ENCODE results near the gene HIP1.
"Not testable (repeated sequence)": the region's sequence is repeated elsewhere in the genome, so short reads cannot be mapped to it uniquely, and the experiment has no call there.

HIP1 gene

DNA sequence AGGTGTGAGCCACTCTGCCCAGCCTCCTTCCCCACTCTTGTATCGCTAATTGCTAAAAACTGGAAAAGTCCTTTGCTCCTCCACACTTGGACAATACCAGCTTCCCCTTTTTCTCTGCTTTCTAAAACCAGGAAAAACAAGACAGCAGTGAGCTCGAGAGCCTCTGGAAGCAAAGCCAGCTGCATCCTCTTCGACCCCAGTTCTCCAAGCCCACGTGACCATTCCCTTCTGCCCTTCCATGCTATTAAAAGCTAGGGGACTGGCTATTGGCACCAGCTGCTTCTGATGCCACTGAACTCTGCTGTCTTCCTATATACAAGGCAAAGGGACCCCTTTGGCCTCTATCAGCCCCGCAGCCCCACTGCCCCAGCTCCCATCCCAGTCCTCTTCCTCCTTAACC, 154.4 kb downstream of the HIP1 start:
- no peak overlapping the region for H3K9ac ChIP-seq (ENCODE audit: low read depth, low read length)
- H3K27me3 ChIP-seq (ENCODE audit: control insufficient read depth, insufficient read depth, low read length), result no peaks in the 10 kb centered on the region
- H3K4me1 ChIP-seq (ENCODE audit: control insufficient read depth, insufficient read depth, low read length), result no peaks in the 10 kb centered on the region
- no peaks in the 10 kb centered on the region for H3K9me3 ChIP-seq (ENCODE audit: control insufficient read depth, insufficient read depth, low read length)
- no peak overlapping the region for H3K27ac ChIP-seq (ENCODE audit: low read depth, low read length)
- no peak overlapping the region for H3K4me3 ChIP-seq (ENCODE audit: low read depth, low read length)
- peaks cover 87% of the 10 kb centered on the region for H3K36me3 ChIP-seq (ENCODE audit: control insufficient read depth, insufficient read depth, low read length)

GRCh38 chr7:75583255-75583654, 155.5 kb downstream of the HIP1 start:
- no peaks in the 10 kb centered on the region for H3K4me1 ChIP-seq (ENCODE audit: control insufficient read depth, insufficient read depth, low read length)
- H3K9me3 ChIP-seq (ENCODE audit: control insufficient read depth, insufficient read depth, low read length), result no peaks in the 10 kb centered on the region
- H3K36me3 ChIP-seq (ENCODE audit: control insufficient read depth, insufficient read depth, low read length), result peaks cover 93% of the 10 kb centered on the region
- H3K4me3 ChIP-seq (ENCODE audit: low read depth, low read length), result no peak overlapping the region
- H3K27ac ChIP-seq (ENCODE audit: low read depth, low read length), result no peak overlapping the region
- no peaks in the 10 kb centered on the region for H3K27me3 ChIP-seq (ENCODE audit: control insufficient read depth, insufficient read depth, low read length)
- no peak overlapping the region for H3K9ac ChIP-seq (ENCODE audit: low read depth, low read length)

- no peak overlapping the region for H3K27ac ChIP-seq (ENCODE audit: low read depth, low read length)
- H3K36me3 ChIP-seq (ENCODE audit: control insufficient read depth, insufficient read depth, low read length), result peaks cover 88% of the 10 kb centered on the region
- H3K4me1 ChIP-seq (ENCODE audit: control insufficient read depth, insufficient read depth, low read length), result no peaks in the 10 kb centered on the region
- no peak overlapping the region for H3K9ac ChIP-seq (ENCODE audit: low read depth, low read length)
- H3K4me3 ChIP-seq (ENCODE audit: low read depth, low read length), result no peak overlapping the region
- H3K27me3 ChIP-seq (ENCODE audit: control insufficient read depth, insufficient read depth, low read length), result no peaks in the 10 kb centered on the region
- no peaks in the 10 kb centered on the region for H3K9me3 ChIP-seq (ENCODE audit: control insufficient read depth, insufficient read depth, low read length)
These were observed 158.8 kb downstream of the HIP1 start for GRCh38 chr7:75579899-75580298.

- Histone ChIP-seq H3K4me3 (ENCODE audit: low read depth, low read length) (no peak overlapping the region), H3K9ac (ENCODE audit: low read depth, low read length) (no peak overlapping the region), H3K4me1 (ENCODE audit: control insufficient read depth, insufficient read depth, low read length) (no peaks in the 10 kb centered on the region), H3K9me3 (ENCODE audit: control insufficient read depth, insufficient read depth, low read length) (no peaks in the 10 kb centered on the region), H3K27ac (ENCODE audit: low read depth, low read length) (no peak overlapping the region), H3K27me3 (ENCODE audit: control insufficient read depth, insufficient read depth, low read length) (no peaks in the 10 kb centered on the region), H3K36me3 (ENCODE audit: control insufficient read depth, insufficient read depth, low read length) (peaks cover 88% of the 10 kb centered on the region)
These were observed 160.7 kb downstream of the HIP1 start for GRCh38 chr7:75578081-75578480.

GRCh38 chr7:75575488-75576121, 163.1 kb downstream of the HIP1 start:
- Histone ChIP-seq H3K9me3 (ENCODE audit: control insufficient read depth, insufficient read depth, low read length) (no peaks in the 10 kb centered on the region), H3K4me1 (ENCODE audit: control insufficient read depth, insufficient read depth, low read length) (no peaks in the 10 kb centered on the region), H3K36me3 (ENCODE audit: control insufficient read depth, insufficient read depth, low read length) (peaks cover 89% of the 10 kb centered on the region), H3K27ac (ENCODE audit: low read depth, low read length) (no peak overlapping the region), H3K9ac (ENCODE audit: low read depth, low read length) (no peak overlapping the region), H3K4me3 (ENCODE audit: low read depth, low read length) (no peak overlapping the region), H3K27me3 (ENCODE audit: control insufficient read depth, insufficient read depth, low read length) (no peaks in the 10 kb centered on the region)

GRCh38 chr7:75573477-75574019, 165.2 kb downstream of the HIP1 start:
- H3K9me3 ChIP-seq (ENCODE audit: control insufficient read depth, insufficient read depth, low read length), result no peaks in the 10 kb centered on the region
- H3K4me1 ChIP-seq (ENCODE audit: control insufficient read depth, insufficient read depth, low read length), result no peaks in the 10 kb centered on the region
- no peak overlapping the region for H3K4me3 ChIP-seq (ENCODE audit: low read depth, low read length)
- no peaks in the 10 kb centered on the region for H3K27me3 ChIP-seq (ENCODE audit: control insufficient read depth, insufficient read depth, low read length)
- no peak overlapping the region for H3K27ac ChIP-seq (ENCODE audit: low read depth, low read length)
- peaks cover 83% of the 10 kb centered on the region for H3K36me3 ChIP-seq (ENCODE audit: control insufficient read depth, insufficient read depth, low read length)
- no peak overlapping the region for H3K9ac ChIP-seq (ENCODE audit: low read depth, low read length)

GRCh38 chr7:75572814-75573213, 165.9 kb downstream of the HIP1 start:
- Histone ChIP-seq H3K9ac (ENCODE audit: low read depth, low read length) (no peak overlapping the region), H3K9me3 (ENCODE audit: control insufficient read depth, insufficient read depth, low read length) (no peaks in the 10 kb centered on the region), H3K27me3 (ENCODE audit: control insufficient read depth, insufficient read depth, low read length) (no peaks in the 10 kb centered on the region), H3K4me3 (ENCODE audit: low read depth, low read length) (no peak overlapping the region), H3K27ac (ENCODE audit: low read depth, low read length) (no peak overlapping the region), H3K4me1 (ENCODE audit: control insufficient read depth, insufficient read depth, low read length) (no peaks in the 10 kb centered on the region), H3K36me3 (ENCODE audit: control insufficient read depth, insufficient read depth, low read length) (peaks cover 83% of the 10 kb centered on the region)

GRCh38 chr7:75572396-75572795, 166.3 kb downstream of the HIP1 start:
- Histone ChIP-seq H3K36me3 (ENCODE audit: control insufficient read depth, insufficient read depth, low read length) (peaks cover 85% of the 10 kb centered on the region), H3K9ac (ENCODE audit: low read depth, low read length) (no peak overlapping the region), H3K27me3 (ENCODE audit: control insufficient read depth, insufficient read depth, low read length) (no peaks in the 10 kb centered on the region), H3K9me3 (ENCODE audit: control insufficient read depth, insufficient read depth, low read length) (no peaks in the 10 kb centered on the region), H3K4me1 (ENCODE audit: control insufficient read depth, insufficient read depth, low read length) (no peaks in the 10 kb centered on the region), H3K27ac (ENCODE audit: low read depth, low read length) (no peak overlapping the region), H3K4me3 (ENCODE audit: low read depth, low read length) (no peak overlapping the region)

- no peaks in the 10 kb centered on the region for H3K9me3 ChIP-seq (ENCODE audit: control insufficient read depth, insufficient read depth, low read length)
- no peak overlapping the region for H3K27ac ChIP-seq (ENCODE audit: low read depth, low read length)
- H3K4me3 ChIP-seq (ENCODE audit: low read depth, low read length), result no peak overlapping the region
- H3K9ac ChIP-seq (ENCODE audit: low read depth, low read length), result no peak overlapping the region
- no peaks in the 10 kb centered on the region for H3K27me3 ChIP-seq (ENCODE audit: control insufficient read depth, insufficient read depth, low read length)
- peaks cover 85% of the 10 kb centered on the region for H3K36me3 ChIP-seq (ENCODE audit: control insufficient read depth, insufficient read depth, low read length)
- H3K4me1 ChIP-seq (ENCODE audit: control insufficient read depth, insufficient read depth, low read length), result no peaks in the 10 kb centered on the region
These were observed 167.5 kb downstream of the HIP1 start for GRCh38 chr7:75571209-75571608.

DNA sequence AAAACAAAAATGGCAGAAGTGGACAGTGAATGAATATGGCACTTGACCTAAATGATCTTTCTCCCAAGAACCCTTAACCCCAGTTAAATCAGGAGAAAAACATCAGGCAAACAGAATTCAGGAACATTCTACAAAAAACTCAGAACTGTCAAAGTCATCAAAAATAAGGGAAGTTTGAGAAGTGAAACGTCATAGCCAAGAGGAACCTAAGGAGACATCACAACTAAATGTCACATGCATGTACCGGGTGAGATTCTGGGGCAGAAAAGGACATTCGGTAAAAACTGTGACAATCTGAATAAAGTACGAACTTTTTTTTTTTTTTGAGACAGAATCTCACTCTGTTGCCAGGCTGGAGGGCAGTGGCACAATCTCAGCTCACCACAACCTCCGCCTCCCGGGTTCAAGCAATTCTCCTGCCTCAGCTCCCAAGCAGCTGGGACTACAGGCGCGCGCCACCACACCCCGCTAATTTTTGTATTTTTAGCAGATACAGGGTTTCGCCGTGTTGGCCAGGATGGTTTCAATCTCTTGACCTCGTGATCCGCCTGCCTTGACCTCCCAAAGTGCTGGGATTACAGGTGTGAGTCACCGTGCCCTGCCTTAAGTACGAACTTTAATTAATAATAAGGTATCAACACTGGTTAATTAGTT, 169.0 kb downstream of the HIP1 start:
- H3K9ac ChIP-seq (ENCODE audit: low read depth, low read length); H3K27ac ChIP-seq (ENCODE audit: low read depth, low read length); H3K4me1 ChIP-seq (ENCODE audit: control insufficient read depth, insufficient read depth, low read length); H3K9me3 ChIP-seq (ENCODE audit: control insufficient read depth, insufficient read depth, low read length); H3K4me3 ChIP-seq (ENCODE audit: low read depth, low read length); H3K27me3 ChIP-seq (ENCODE audit: control insufficient read depth, insufficient read depth, low read length): not testable (repeated sequence)
- H3K36me3 ChIP-seq (ENCODE audit: control insufficient read depth, insufficient read depth, low read length), result peaks cover 90% of the 10 kb centered on the region

- no peaks in the 10 kb centered on the region for H3K4me1 ChIP-seq (ENCODE audit: control insufficient read depth, insufficient read depth, low read length)
- peaks cover 93% of the 10 kb centered on the region for H3K36me3 ChIP-seq (ENCODE audit: control insufficient read depth, insufficient read depth, low read length)
- H3K9ac ChIP-seq (ENCODE audit: low read depth, low read length), result no peak overlapping the region
- no peaks in the 10 kb centered on the region for H3K27me3 ChIP-seq (ENCODE audit: control insufficient read depth, insufficient read depth, low read length)
- no peak overlapping the region for H3K27ac ChIP-seq (ENCODE audit: low read depth, low read length)
- no peak overlapping the region for H3K4me3 ChIP-seq (ENCODE audit: low read depth, low read length)
- no peaks in the 10 kb centered on the region for H3K9me3 ChIP-seq (ENCODE audit: control insufficient read depth, insufficient read depth, low read length)
These were observed 170.7 kb downstream of the HIP1 start for GRCh38 chr7:75567948-75568595.
